ENCODE measurements around the gene ZNF79.

GRCh38 chr9:127405344-127406125, 18.6 kb upstream of the ZNF79 start:
- TF ChIP-seq POLR2A (IDR thresholded peaks at IDR 0.05) (no peak), CTCF (IDR thresholded peaks at IDR 0.05) (no peak)
